ENCODE data around the gene CCDC102A. TPM values are rescaled to one million over a fixed set of nuclear protein-coding genes. Genes with fewer than 3 reads are reported as not detected.

CCDC102A gene
- total and polyA plus RNA-seq, 9 of the 15 experiments (the other 6 are each of a cell fraction or from before 2014, with no cell fraction given), result 0.03 to 4.9 (median 1.4) TPM

DNA sequence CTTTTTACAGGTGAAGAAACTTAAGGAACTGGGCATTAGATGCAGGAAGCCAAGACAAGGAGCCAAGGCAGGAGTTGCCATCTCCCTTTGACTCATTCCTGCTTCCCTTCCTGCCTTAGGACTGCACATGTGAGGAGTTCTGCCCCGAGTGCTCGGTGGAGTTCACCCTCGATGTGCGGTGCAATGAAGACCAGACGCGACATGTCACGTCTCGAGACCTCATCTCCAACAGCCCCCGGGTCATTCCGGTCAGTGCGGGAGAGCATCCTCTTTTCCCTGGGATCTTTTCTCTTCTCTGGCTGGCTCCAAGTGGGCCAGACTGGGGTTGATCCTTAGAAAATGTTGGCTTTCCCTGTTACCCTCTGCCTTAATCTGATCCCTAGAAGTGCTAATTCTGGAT, 67.3 kb downstream of the CCDC102A start (continued):
- TF ChIP-seq, protein P1, sequence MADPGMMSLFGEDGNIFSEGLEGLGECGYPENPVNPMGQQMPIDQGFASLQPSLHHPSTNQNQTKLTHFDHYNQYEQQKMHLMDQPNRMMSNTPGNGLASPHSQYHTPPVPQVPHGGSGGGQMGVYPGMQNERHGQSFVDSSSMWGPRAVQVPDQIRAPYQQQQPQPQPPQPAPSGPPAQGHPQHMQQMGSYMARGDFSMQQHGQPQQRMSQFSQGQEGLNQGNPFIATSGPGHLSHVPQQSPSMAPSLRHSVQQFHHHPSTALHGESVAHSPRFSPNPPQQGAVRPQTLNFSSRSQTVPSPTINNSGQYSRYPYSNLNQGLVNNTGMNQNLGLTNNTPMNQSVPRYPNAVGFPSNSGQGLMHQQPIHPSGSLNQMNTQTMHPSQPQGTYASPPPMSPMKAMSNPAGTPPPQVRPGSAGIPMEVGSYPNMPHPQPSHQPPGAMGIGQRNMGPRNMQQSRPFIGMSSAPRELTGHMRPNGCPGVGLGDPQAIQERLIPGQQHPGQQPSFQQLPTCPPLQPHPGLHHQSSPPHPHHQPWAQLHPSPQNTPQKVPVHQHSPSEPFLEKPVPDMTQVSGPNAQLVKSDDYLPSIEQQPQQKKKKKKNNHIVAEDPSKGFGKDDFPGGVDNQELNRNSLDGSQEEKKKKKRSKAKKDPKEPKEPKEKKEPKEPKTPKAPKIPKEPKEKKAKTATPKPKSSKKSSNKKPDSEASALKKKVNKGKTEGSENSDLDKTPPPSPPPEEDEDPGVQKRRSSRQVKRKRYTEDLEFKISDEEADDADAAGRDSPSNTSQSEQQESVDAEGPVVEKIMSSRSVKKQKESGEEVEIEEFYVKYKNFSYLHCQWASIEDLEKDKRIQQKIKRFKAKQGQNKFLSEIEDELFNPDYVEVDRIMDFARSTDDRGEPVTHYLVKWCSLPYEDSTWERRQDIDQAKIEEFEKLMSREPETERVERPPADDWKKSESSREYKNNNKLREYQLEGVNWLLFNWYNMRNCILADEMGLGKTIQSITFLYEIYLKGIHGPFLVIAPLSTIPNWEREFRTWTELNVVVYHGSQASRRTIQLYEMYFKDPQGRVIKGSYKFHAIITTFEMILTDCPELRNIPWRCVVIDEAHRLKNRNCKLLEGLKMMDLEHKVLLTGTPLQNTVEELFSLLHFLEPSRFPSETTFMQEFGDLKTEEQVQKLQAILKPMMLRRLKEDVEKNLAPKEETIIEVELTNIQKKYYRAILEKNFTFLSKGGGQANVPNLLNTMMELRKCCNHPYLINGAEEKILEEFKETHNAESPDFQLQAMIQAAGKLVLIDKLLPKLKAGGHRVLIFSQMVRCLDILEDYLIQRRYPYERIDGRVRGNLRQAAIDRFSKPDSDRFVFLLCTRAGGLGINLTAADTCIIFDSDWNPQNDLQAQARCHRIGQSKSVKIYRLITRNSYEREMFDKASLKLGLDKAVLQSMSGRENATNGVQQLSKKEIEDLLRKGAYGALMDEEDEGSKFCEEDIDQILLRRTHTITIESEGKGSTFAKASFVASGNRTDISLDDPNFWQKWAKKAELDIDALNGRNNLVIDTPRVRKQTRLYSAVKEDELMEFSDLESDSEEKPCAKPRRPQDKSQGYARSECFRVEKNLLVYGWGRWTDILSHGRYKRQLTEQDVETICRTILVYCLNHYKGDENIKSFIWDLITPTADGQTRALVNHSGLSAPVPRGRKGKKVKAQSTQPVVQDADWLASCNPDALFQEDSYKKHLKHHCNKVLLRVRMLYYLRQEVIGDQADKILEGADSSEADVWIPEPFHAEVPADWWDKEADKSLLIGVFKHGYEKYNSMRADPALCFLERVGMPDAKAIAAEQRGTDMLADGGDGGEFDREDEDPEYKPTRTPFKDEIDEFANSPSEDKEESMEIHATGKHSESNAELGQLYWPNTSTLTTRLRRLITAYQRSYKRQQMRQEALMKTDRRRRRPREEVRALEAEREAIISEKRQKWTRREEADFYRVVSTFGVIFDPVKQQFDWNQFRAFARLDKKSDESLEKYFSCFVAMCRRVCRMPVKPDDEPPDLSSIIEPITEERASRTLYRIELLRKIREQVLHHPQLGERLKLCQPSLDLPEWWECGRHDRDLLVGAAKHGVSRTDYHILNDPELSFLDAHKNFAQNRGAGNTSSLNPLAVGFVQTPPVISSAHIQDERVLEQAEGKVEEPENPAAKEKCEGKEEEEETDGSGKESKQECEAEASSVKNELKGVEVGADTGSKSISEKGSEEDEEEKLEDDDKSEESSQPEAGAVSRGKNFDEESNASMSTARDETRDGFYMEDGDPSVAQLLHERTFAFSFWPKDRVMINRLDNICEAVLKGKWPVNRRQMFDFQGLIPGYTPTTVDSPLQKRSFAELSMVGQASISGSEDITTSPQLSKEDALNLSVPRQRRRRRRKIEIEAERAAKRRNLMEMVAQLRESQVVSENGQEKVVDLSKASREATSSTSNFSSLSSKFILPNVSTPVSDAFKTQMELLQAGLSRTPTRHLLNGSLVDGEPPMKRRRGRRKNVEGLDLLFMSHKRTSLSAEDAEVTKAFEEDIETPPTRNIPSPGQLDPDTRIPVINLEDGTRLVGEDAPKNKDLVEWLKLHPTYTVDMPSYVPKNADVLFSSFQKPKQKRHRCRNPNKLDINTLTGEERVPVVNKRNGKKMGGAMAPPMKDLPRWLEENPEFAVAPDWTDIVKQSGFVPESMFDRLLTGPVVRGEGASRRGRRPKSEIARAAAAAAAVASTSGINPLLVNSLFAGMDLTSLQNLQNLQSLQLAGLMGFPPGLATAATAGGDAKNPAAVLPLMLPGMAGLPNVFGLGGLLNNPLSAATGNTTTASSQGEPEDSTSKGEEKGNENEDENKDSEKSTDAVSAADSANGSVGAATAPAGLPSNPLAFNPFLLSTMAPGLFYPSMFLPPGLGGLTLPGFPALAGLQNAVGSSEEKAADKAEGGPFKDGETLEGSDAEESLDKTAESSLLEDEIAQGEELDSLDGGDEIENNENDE (IDR thresholded peaks at IDR 0.05; ENCODE audit: low read depth, low read length), result no peak
- TF ChIP-seq ZNF583 (CRISPR knock-in tag; IDR thresholded peaks at IDR 0.05) (no peak), RAD51 (IDR thresholded peaks at IDR 0.05; ENCODE audit: borderline replicate concordance, low read depth) (no peak), BRD4 (IDR thresholded peaks at IDR 0.05) (no peak)
- TF ChIP-seq, protein P2, sequence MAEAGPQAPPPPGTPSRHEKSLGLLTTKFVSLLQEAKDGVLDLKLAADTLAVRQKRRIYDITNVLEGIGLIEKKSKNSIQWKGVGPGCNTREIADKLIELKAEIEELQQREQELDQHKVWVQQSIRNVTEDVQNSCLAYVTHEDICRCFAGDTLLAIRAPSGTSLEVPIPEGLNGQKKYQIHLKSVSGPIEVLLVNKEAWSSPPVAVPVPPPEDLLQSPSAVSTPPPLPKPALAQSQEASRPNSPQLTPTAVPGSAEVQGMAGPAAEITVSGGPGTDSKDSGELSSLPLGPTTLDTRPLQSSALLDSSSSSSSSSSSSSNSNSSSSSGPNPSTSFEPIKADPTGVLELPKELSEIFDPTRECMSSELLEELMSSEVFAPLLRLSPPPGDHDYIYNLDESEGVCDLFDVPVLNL (CRISPR knock-in tag; IDR thresholded peaks at IDR 0.05; ENCODE audit: low read depth), result no peak

All from K562 (cell line).